ENCODE data around the gene ITPKB.

The ITPKB gene

GRCh38 chr1:226655251-226656163, 83.6 kb downstream of the ITPKB start:
- no peak for DNase-seq (ENCODE audit: extremely low read depth in 1 of 2, low read depth in 1 of 2)

GRCh38 chr1:226654668-226655055, 84.4 kb downstream of the ITPKB start:
- no peak for DNase-seq (ENCODE audit: extremely low read depth in 1 of 2, low read depth in 1 of 2)

GRCh38 chr1:226654046-226654667, 84.9 kb downstream of the ITPKB start:
- DNase-seq (ENCODE audit: extremely low read depth in 1 of 2, low read depth in 1 of 2) = no peak

- peak; percentile 41 to 46 for DNase-seq (ENCODE audit: extremely low read depth in 1 of 2, low read depth in 1 of 2)
Measured at GRCh38 chr1:226653311-226653921, 85.7 kb downstream of the ITPKB start.

- no peak for DNase-seq (ENCODE audit: extremely low read depth in 1 of 2, low read depth in 1 of 2)
Measured at GRCh38 chr1:226652613-226653012, 86.5 kb downstream of the ITPKB start.

- no peak for DNase-seq (ENCODE audit: extremely low read depth in 1 of 2, low read depth in 1 of 2)
Measured at GRCh38 chr1:226651732-226652105, 87.4 kb downstream of the ITPKB start.

- no peak for DNase-seq (ENCODE audit: extremely low read depth in 1 of 2, low read depth in 1 of 2)
Measured at GRCh38 chr1:226651041-226651731, 87.9 kb downstream of the ITPKB start.

- no peak for DNase-seq (ENCODE audit: extremely low read depth in 1 of 2, low read depth in 1 of 2)
Measured at GRCh38 chr1:226650236-226650841, 88.7 kb downstream of the ITPKB start.

GRCh38 chr1:226649780-226650179, 89.3 kb downstream of the ITPKB start:
- DNase-seq (ENCODE audit: extremely low read depth in 1 of 2, low read depth in 1 of 2) = no peak

- no peak for DNase-seq (ENCODE audit: extremely low read depth in 1 of 2, low read depth in 1 of 2)
Measured at GRCh38 chr1:226649244-226649643, 89.8 kb downstream of the ITPKB start.

- no peak for DNase-seq (ENCODE audit: extremely low read depth in 1 of 2, low read depth in 1 of 2)
Measured at GRCh38 chr1:226648421-226648820, 90.7 kb downstream of the ITPKB start.

- no peak for DNase-seq (ENCODE audit: extremely low read depth in 1 of 2, low read depth in 1 of 2)
Measured at GRCh38 chr1:226647719-226648118, 91.4 kb downstream of the ITPKB start.

GRCh38 chr1:226646870-226647449, 92.1 kb downstream of the ITPKB start:
- no peak for DNase-seq (ENCODE audit: extremely low read depth in 1 of 2, low read depth in 1 of 2)

- no peak for DNase-seq (ENCODE audit: extremely low read depth in 1 of 2, low read depth in 1 of 2)
Measured at GRCh38 chr1:226646026-226646869, 92.8 kb downstream of the ITPKB start.

GRCh38 chr1:226645279-226645976, 93.7 kb downstream of the ITPKB start:
- DNase-seq (ENCODE audit: extremely low read depth in 1 of 2, low read depth in 1 of 2) = no peak

- DNase-seq (ENCODE audit: extremely low read depth in 1 of 2, low read depth in 1 of 2) = no peak
Measured at GRCh38 chr1:226644541-226645176, 94.4 kb downstream of the ITPKB start.

GRCh38 chr1:226643611-226644540, 95.2 kb downstream of the ITPKB start:
- no peak for DNase-seq (ENCODE audit: extremely low read depth in 1 of 2, low read depth in 1 of 2)

Measured in activated CD8-positive, alpha-beta memory T cell treated with anti-CD3 and anti-CD28 coated beads for 1 hour (primary cell).